Kidney (tissue), 14 donors: ENCODE results near the gene LRRC45. TPM values are rescaled to one million over a fixed set of nuclear protein-coding genes. Genes with fewer than 3 reads are reported as not detected.
A peak's percentile ranks its signal among the peaks of the same experiment; 100 is the strongest.

Experiments
- DNase-seq, 5 donors: peaks; one replicate each; pipeline ENCODE4 v3.0.0-alpha.2; 2013 to 2020
- FAIRE-seq: peaks from 2 replicates; lab custom pipeline; 2012; peaks lifted over from hg19 to GRCh38; lab: Jason Lieb, UNC
- H3K27ac ChIP-seq, 2 donors: one replicate each; pipeline ENCODE4 v1.7.0; 2013; ENCODE audit warnings: low read depth in 2 of 2, low read length in 2 of 2, inconsistent platforms in 1 of 2
- H3K27me3 ChIP-seq: one replicate; pipeline ENCODE4 v1.7.1; 2013; ENCODE audit warnings: low read length, inconsistent platforms; ENCODE audit not compliant: control insufficient read depth, insufficient read depth
- H3K36me3 ChIP-seq, 3 donors: one replicate each; pipeline versions ENCODE4 v1.7.0 to v1.7.1; 2013; ENCODE audit warnings: low read length in 3 of 3, control low read depth in 1 of 3, inconsistent platforms in 1 of 3; ENCODE audit not compliant: insufficient read depth in 3 of 3, control insufficient read depth in 2 of 3
- H3K4me1 ChIP-seq, 3 donors: one replicate each; pipeline versions ENCODE4 v1.7.0 to v1.7.1; 2013; ENCODE audit warnings: low read length in 3 of 3, inconsistent platforms in 1 of 3, low read depth in 1 of 3; ENCODE audit not compliant: control insufficient read depth in 2 of 3, insufficient read depth in 2 of 3
- H3K4me3 ChIP-seq, 3 donors: one replicate each; pipeline versions ENCODE4 v1.7.0 to v1.8.1; 2013; ENCODE audit warnings: low read length in 3 of 3, control low read depth in 1 of 3, inconsistent platforms in 1 of 3
- H3K9ac ChIP-seq, 3 donors: one replicate each; pipeline versions ENCODE4 v1.7.0 to v1.7.1; 2013; ENCODE audit warnings: low read length in 3 of 3, control low read depth in 1 of 3, inconsistent platforms in 1 of 3
- H3K9me3 ChIP-seq, 3 donors: one replicate each; pipeline versions ENCODE4 v1.7.0 to v1.7.1; 2013; ENCODE audit warnings: low read length in 3 of 3, control low read depth in 1 of 3, inconsistent platforms in 1 of 3; ENCODE audit not compliant: control insufficient read depth in 2 of 3, insufficient read depth in 1 of 3
- CTCF ChIP-seq: IDR thresholded peaks from 3 replicates; pipeline ENCODE4 v1.5.1; 2012; ENCODE audit warnings: mild to moderate bottlenecking, moderate library complexity, borderline replicate concordance; ENCODE audit not compliant: insufficient read depth; ENCODE audit errors: extremely low read depth
- intact Hi-C: fragments of 100-400 bp; cut with DNase I; formaldehyde crosslinking; loops from one replicate; pipeline ENCODE4 v1.11.1; 2022
- polyA plus RNA-seq: library from polyadenylated mRNA; stranded (reverse); fragments of 350-450 nt; fragmentation: Illumina TruSeq; extraction: RNeasy Lipid Tissue Mini Kit (QIAGEN cat#74804); gene quantifications from one replicate; pipeline ENCODE4 v1.2.3, GENCODE V29; 2014; ENCODE audit warnings: low read depth, low replicate concordance; ENCODE audit not compliant: insufficient read depth
- total RNA-seq: library from RNA; stranded (reverse); fragmentation: NEBNext Ultra II Directional; extraction: Animal tissue kit (Norgen Biotek cat#: 25700); gene quantifications from one replicate; pipeline ENCODE4 v1.2.1, GENCODE V29; 2021
- donor health status: control.
- donor health status: control.
- donor health status: control.
- donor health status: control.
- donor health status: control.
- donor health status: DM: yes; HTN: yes; CAD: no.
- donor health status: Normal renal cell carcinoma (clear cell type).

The LRRC45 gene
- total and polyA plus RNA-seq, 2 donors from 2014 or later, result 9.9 TPM

- TF ChIP-seq CTCF, result no peak
- FAIRE-seq (no peak), DNase-seq (no peak)
- Histone ChIP-seq H3K9ac (no peak overlapping the region), H3K36me3 (no peaks in the 10 kb centered on the region), H3K27ac (no peak overlapping the region), H3K4me3 (no peak overlapping the region), H3K9me3 (no peaks in the 10 kb centered on the region), H3K27me3 (no peaks in the 10 kb centered on the region), H3K4me1 (no peaks in the 10 kb centered on the region)
- intact Hi-C loops, result loop anchor here (10.0 kb wide), 1 partner anchor 48 kb away; the partner anchor contains the start of gene NOTUM
These were observed 10.3 kb upstream of the LRRC45 start for GRCh38 chr17:82012640-82013295.

GRCh38 chr17:82013341-82013740 is 9.8 kb upstream of the LRRC45 start:
- Histone ChIP-seq H3K4me3 (no peak overlapping the region), H3K27ac (no peak overlapping the region), H3K9ac (no peak overlapping the region), H3K27me3 (no peaks in the 10 kb centered on the region), H3K36me3 (no peaks in the 10 kb centered on the region), H3K4me1 (no peaks in the 10 kb centered on the region), H3K9me3 (no peaks in the 10 kb centered on the region)
- no peak for FAIRE-seq
- intact Hi-C loops, result loop anchor here (10.0 kb wide), 1 partner anchor 49 kb away; the partner anchor contains the start of gene NOTUM
- peak in 2 of 5 donors; percentile 46 to 48 for DNase-seq
- no peak for TF ChIP-seq CTCF

- TF ChIP-seq CTCF, result no peak
- H3K4me3 ChIP-seq, result no peak overlapping the region
These were observed 9.3 kb upstream of the LRRC45 start for GRCh38 chr17:82013772-82014321.

More at GRCh38 chr17:82013772-82014321, 9.3 kb upstream of the LRRC45 start:
- Histone ChIP-seq H3K27ac (no peak overlapping the region), H3K9me3 (no peaks in the 10 kb centered on the region), H3K36me3 (no peaks in the 10 kb centered on the region), H3K27me3 (no peaks in the 10 kb centered on the region), H3K9ac (no peak overlapping the region), H3K4me1 (no peaks in the 10 kb centered on the region)
- intact Hi-C loops, result loop anchor here (10.0 kb wide), 1 partner anchor 49 kb away; the partner anchor contains the start of gene NOTUM
- DNase-seq (no peak), FAIRE-seq (no peak)
